HG03159 (cell line): Measurements from ENCODE around the gene PFKFB1.
"Not testable (repeated sequence)": the region's sequence is repeated elsewhere in the genome, so short reads cannot be mapped to it uniquely, and the experiment has no call there.

ENCODE experiments used
- ATAC-seq: cut with Tn5 transposase; IDR thresholded peaks from one replicate; pipeline ENCODE4 v1.9.1; 2021; ENCODE audit warnings: mild to moderate bottlenecking, moderate library complexity; ENCODE audit not compliant: unreplicated experiment

PFKFB1 gene

GRCh38 chrX:54994668-54995351, 822 bp upstream of the PFKFB1 start:
- no peak for ATAC-seq

GRCh38 chrX:54992911-54993622, 921 bp downstream of the PFKFB1 start:
- ATAC-seq = no peak

GRCh38 chrX:54991706-54992105, 2.3 kb downstream of the PFKFB1 start:
- no peak for ATAC-seq

- not testable (repeated sequence) for ATAC-seq
These were observed 10.7 kb downstream of the PFKFB1 start for GRCh38 chrX:54983306-54983705.

- ATAC-seq = no peak
These were observed 13.7 kb downstream of the PFKFB1 start for GRCh38 chrX:54980334-54980733.

- ATAC-seq = no peak
These were observed 14.6 kb downstream of the PFKFB1 start for GRCh38 chrX:54979432-54979831.

- no peak for ATAC-seq
These were observed 15.5 kb downstream of the PFKFB1 start for GRCh38 chrX:54978448-54978847.

GRCh38 chrX:54977387-54977786, 16.6 kb downstream of the PFKFB1 start:
- no peak for ATAC-seq

GRCh38 chrX:54964766-54965497, 29.1 kb downstream of the PFKFB1 start:
- ATAC-seq = no peak

GRCh38 chrX:54961750-54962149, 32.2 kb downstream of the PFKFB1 start:
- ATAC-seq = no peak

GRCh38 chrX:54950730-54951375, 43.1 kb downstream of the PFKFB1 start:
- ATAC-seq = no peak

- no peak for ATAC-seq
These were observed 48.8 kb downstream of the PFKFB1 start for GRCh38 chrX:54945224-54945623.

GRCh38 chrX:54944816-54945215, 49.2 kb downstream of the PFKFB1 start:
- no peak for ATAC-seq

- ATAC-seq = no peak
These were observed 56.6 kb downstream of the PFKFB1 start for GRCh38 chrX:54937416-54937815.

- no peak for ATAC-seq
These were observed 58.7 kb downstream of the PFKFB1 start for GRCh38 chrX:54935306-54935705.

GRCh38 chrX:54934890-54935289, 59.1 kb downstream of the PFKFB1 start:
- no peak for ATAC-seq

GRCh38 chrX:54934058-54934457, 59.9 kb downstream of the PFKFB1 start:
- ATAC-seq = no peak

GRCh38 chrX:54933150-54933826, 60.7 kb downstream of the PFKFB1 start:
- no peak for ATAC-seq

GRCh38 chrX:54931107-54931506, 62.9 kb downstream of the PFKFB1 start:
- no peak for ATAC-seq

GRCh38 chrX:54930291-54931049, 63.5 kb downstream of the PFKFB1 start:
- no peak for ATAC-seq
